Measurements from ENCODE around the gene MSANTD2.

DNA sequence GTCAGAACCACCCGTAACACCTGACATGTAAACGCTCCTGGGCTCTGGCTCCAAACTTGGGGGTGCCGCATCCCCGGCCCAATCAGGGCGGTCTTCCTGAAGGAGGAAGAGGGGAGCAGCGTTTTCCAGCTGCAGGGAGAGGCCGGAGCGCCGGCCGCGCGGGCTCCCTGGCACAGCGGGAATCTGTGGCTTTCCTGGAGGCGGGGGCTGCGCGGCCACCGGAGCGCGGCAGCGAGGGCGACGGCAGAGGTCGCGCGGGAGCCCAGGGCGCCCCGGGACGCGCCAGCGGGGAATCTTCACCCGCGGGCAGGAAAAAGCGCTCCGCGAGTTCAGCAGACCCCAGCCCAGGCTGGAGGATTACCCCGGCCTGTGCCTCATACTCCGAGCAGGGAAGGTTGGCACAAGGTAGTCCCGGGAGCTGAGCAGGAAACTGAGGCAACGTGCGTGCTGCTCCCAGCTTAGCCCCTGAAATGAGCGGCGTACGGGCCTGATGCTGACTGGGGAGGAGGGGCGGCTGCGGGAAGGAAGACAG lies 37.5 kb downstream of the MSANTD2 start:
- TF ChIP-seq CTCF (IDR thresholded peaks at IDR 0.05 in 2 of 3, conservative IDR thresholded peaks at IDR 0.05 in 1 of 3; ENCODE audit: borderline replicate concordance in 1 of 3, insufficient read depth in 1 of 3, low read depth in 2 of 3, low read length in 2 of 3) (no peak), SP1 (IDR thresholded peaks at IDR 0.05; ENCODE audit: low read depth) (no peak), POLR2A (IDR thresholded peaks at IDR 0.05; ENCODE audit: borderline replicate concordance, extremely low read depth, insufficient read depth, insufficient read length) (no peak), SIN3A (IDR thresholded peaks at IDR 0.05; ENCODE audit: low read depth) (no peak), POLR2AphosphoS5 (IDR thresholded peaks at IDR 0.05; ENCODE audit: low read depth, low read length) (no peak)

Measured in HCT116 (cell line).